GM19324 (cell line): Measurements from ENCODE around the gene PLK3.
"Not testable (repeated sequence)": the region's sequence is repeated elsewhere in the genome, so short reads cannot be mapped to it uniquely, and the experiment has no call there.

Experiments
- ATAC-seq: cut with Tn5 transposase; IDR thresholded peaks from one replicate; pipeline ENCODE4 v1.9.1; 2021; ENCODE audit warnings: mild to moderate bottlenecking, moderate library complexity; ENCODE audit not compliant: unreplicated experiment, low FRiP score

The PLK3 gene

DNA sequence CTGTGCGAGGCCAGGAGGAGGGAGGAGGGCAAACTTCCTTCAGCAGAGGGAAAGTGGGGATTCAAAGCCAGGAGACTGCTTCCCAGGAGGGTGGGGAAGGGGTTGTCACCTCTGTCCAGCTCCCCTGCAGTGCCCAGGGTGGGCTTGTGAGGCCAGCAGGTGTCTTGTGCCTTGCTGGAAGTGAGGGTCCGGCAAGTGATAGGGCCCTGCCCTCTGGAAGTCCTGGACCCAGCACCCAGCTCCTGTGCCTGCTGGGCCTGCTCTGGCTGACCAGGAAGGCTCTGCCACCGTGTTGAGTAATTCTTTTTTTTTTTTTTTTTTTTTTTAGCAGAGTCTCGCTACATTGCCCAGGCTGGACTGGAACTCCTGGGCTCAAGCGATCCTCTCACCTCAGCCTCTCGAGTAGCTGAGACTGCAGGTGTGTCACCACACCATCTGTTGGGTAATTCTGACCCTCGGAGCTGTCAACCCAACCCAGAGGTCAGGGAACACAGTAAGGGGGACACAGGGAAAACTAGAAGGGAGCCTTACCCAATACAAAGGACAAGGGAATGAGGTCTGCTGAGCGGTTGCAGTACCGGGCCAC is 13.2 kb upstream of the PLK3 start:
- no peak for ATAC-seq

DNA sequence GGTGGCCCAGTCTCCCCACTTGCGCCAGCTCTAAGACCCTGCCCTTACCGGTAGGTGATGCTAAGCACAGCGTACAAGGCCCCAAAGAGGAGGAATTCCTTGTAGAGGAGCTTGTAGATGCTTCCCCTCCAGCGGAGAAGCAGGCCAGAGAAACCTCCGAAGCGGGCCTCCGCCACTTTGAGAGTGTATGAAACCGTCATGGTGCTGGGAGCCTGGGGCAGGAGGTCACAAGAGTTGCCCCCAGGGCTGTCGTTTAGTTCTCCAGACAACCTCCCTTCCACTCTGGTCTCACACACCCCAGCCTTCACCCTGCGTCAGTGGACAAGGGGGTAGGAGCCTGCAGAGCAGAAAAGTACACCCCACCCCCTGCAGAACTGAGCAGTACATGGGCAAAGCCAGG is 12.7 kb upstream of the PLK3 start:
- no peak for ATAC-seq

- no peak for ATAC-seq
Observed at GRCh38 chr1:44788120-44788860, 11.9 kb upstream of the PLK3 start, which contains the start of gene BEST4. TSS of gene BEST4 (minus strand) at chr1:44788170. CDS start at chr1:44787705, 465 bp downstream.

- no peak for ATAC-seq
Observed at GRCh38 chr1:44790968-44791801, 9.0 kb upstream of the PLK3 start.

- ATAC-seq: no peak
Observed at GRCh38 chr1:44792736-44793502, 7.3 kb upstream of the PLK3 start.

DNA sequence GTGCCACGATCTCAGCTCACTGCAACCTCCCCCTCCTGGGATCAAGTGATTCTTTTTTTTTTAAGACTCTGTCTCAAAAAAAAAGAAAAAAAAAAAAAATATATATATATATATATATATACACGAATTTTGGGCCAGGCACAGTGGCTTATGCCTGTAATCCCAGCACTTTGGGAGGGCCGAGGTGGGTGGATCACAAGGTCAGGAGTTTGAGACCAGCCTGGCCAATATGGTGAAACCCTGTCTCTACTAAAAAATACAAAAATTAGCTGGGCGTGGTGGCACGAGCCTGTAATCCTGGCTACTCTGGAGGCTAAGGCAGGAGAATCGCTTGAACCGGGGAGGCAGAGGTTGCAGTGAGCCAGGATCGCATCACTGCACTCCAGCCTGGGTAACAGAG is 2.3 kb upstream of the PLK3 start:
- ATAC-seq: not testable (repeated sequence)

DNA sequence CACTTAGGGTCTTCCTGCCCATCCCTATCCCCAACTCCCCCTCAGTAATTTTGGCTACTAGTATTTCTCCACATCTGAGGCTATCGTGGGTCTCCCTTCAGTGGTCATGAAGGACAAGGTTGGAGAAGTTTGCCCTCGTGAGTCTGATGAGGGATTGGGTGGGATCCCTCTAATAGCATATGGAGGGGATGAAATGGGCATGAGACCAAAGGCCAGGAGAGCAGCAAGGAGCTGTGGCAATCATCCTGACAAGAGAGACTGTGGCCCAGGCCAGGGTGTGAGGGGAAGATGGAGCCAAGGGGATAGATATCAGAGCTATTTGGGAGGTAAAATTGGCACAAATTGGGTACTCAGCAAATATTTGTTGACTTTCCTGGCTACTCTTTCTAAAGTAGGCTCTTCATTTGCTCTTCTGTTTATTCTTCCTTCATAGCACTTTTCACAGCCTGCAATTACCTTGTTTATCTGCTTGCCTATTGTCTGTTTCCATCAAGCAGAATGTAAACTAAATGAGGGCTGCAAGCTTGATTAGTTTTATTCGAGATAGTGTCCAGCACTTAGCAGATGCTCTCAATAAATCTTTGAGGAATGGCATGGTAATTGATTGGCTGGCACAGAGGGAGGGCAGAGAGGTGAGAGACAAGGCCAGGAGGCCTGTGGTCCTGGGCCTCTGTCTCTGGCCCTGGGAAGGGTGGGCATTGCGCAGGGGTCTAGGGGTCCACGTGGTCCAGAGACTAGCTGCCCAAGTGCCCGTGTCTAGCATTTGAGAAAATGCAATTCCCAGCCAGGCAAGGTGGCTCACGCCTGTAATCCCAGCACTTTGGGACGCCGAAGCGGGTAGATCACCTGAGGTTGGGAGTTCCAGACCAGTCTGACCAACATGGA is 1.5 kb upstream of the PLK3 start:
- ATAC-seq: no peak

- ATAC-seq: no peak
Observed at GRCh38 chr1:44801491-44802305, 1.5 kb downstream of the PLK3 start.

- ATAC-seq: no peak
Observed at GRCh38 chr1:44802306-44803061, 2.3 kb downstream of the PLK3 start.

DNA sequence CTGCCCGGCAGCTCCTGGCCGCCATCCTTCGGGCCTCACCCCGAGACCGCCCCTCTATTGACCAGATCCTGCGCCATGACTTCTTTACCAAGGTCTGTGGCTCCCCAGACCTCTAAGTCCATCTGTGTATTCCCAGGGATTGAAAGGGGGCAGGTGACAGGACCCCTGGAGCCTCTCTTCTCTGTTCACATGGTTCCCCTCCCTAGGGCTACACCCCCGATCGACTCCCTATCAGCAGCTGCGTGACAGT is 2.8 kb downstream of the PLK3 start:
- ATAC-seq: no peak

- ATAC-seq: no peak
Observed at GRCh38 chr1:44803312-44804095, 3.3 kb downstream of the PLK3 start.

DNA sequence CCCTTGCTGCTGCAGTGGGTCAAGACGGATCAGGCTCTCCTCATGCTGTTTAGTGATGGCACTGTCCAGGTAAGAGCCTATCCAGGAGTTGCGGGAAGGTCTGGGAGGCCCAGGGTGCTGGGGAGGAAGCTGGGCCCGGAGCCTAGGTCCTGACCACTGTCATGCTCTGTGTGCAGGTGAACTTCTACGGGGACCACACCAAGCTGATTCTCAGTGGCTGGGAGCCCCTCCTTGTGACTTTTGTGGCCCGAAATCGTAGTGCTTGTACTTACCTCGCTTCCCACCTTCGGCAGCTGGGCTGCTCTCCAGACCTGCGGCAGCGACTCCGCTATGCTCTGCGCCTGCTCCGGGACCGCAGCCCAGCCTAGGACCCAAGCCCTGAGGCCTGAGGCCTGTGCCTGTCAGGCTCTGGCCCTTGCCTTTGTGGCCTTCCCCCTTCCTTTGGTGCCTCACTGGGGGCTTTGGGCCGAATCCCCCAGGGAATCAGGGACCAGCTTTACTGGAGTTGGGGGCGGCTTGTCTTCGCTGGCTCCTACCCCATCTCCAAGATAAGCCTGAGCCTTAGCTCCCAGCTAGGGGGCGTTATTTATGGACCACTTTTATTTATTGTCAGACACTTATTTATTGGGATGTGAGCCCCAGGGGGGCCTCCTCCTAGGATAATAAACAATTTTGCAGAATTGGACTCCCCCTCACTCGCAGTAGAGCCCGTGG is 5.3 kb downstream of the PLK3 start:
- ATAC-seq: no peak

DNA sequence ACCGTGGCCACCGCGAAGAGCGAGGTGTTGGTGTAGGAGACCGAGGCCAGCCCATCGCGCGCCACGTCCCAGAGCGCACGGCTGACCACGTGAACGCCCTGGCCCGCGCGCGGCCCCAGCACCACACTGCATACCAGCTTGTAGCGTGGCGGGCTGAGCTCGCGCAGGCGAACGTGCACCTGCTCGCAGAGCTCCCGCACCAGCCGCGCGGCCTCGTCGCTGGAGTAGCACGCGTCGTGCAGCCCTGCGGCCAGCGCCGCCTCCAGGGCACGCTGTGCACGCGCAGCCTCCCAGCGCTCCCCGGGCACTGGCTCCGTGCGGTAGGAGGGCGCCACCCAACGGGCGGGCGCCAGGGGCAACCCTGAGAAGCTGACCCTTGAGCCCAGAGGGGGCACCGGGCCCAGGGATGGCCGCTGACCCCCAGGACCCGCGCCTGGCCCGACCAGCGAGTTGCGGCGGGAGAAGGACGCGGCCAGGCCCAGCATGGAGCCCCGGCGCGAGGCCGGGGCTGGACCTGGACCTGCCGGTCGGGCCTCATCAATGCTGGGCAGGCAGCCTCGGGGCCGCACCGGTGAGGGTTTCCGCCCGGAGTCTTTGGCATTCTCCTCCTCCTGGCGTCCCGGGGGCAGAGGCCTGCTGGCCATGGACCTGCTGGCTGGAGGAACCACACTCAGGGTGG is 6.0 kb downstream of the PLK3 start:
- ATAC-seq: no peak

DNA sequence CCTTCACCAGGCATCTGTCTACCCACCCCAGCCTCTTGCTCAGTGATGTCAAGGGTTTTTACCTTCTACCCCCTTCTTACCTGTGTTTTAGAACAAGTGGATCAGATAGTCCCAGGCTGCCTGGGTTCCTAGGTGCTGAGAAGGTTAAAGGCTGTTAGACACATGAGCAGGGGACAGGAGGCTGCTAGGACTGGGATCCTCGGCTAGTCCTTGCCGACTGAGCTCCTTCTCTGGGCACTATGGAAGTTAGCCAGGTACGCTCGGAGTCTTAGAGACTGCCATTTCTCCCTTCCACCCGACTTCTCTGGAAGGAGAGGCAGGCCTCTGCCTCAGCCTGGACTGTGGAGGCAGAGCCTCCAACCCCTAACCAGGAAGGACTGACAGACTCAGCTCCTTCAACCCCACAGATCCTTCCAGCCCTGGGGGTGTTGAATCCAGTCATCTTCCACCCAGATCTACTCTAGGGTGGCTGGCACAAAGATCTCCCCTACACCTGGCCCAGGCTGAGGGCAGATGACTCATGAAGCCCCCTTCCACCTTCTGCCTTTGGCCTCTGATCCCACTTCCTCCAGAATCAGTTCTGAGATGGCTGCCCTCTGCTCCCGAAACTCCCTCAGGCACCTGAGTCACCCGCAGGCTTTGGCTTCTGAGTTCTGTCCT is 6.7 kb downstream of the PLK3 start, which contains the start of gene DYNLT4:
DYNLT4 (minus strand) TSS at position 648 of the 660 bp plus-strand sequence. CDS start 683 bp downstream, outside the sequence.
- no peak for ATAC-seq

DNA sequence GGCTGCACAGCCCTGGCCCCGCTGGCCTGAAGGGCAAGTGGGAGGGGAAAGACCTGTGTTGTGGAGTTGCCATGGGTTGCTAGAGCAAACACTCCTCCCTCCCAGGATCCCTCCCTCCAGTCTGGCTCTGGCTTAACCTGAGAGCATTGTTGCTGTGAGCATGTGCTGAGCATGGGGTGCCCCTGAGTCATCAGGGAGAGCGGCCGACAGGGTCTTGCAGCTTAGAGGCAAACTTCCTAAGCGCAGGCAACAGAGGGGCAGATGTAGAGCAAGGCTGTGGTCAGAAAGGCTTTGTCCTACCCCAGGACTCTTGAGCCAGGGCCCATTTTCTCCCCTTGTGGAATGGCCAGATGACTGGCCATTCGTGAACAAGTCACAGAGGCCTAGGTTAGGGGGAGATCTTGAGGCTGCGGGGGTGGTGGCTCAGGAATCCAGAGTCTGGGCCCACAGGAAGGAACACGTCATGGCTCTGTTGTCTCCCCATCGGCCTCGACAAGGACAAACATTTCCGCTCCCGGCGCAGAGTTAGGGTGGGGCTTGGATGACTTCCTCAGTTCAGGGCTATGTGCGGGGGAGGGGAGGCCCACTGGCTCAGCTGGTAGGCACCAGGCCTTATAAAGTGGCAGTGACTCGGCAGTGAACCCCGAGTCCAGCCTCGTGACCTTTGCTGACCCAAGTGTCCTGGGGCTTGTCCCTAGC is 7.3 kb downstream of the PLK3 start:
- ATAC-seq: no peak
